Measurements from ENCODE around the gene MACF1. TPM values are rescaled to one million over a fixed set of nuclear protein-coding genes. Genes with fewer than 3 reads are reported as not detected.
A peak's percentile ranks its signal among the peaks of the same experiment; 100 is the strongest.

Gene MACF1
- total and polyA plus RNA-seq, 2 of the 13 experiments (the other 11 are each of a cell fraction or from before 2014, with no cell fraction given), result 36.7 to 65.4 TPM

DNA sequence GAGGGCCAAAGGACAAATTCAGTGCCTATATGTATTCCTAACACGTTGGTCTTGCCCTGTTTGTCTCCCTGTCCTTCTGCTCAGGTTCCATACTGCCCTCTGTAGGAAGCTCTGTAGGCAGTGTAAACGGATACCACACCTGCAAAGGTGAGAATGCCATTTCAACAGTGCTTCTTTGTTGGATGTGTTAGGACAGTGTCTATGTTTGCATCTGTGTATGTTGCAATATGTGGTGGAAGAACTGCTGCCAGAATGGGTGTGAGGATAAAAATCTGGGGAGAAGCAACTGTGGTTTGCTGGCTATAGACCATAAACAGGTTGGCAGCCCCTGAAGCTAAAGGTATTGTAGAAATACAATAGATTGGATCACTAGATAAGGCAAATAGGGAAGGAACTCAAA is 173.9 kb downstream of the MACF1 start (continued):
- TF ChIP-seq DPF2 (CRISPR knock-in tag; IDR thresholded peaks at IDR 0.05; ENCODE audit: borderline replicate concordance, low read depth) (0 out of 2 replicates have a peak, but pooled peaks have one; percentile 19), ZNF678 (CRISPR knock-in tag; IDR thresholded peaks at IDR 0.05) (no peak), HMGA1 (CRISPR knock-in tag; conservative IDR thresholded peaks at IDR 0.05) (no peak), ZSCAN29 (CRISPR knock-in tag; conservative IDR thresholded peaks at IDR 0.05) (peak; percentile 63; the same call in 1 of the 2 replicates), TCF7 (IDR thresholded peaks at IDR 0.05; ENCODE audit: low read depth) (no peak), FOXK1 (CRISPR knock-in tag; IDR thresholded peaks at IDR 0.05; ENCODE audit: borderline replicate concordance, low read depth) (no peak), SALL2 (CRISPR knock-in tag; IDR thresholded peaks at IDR 0.05) (0 out of 2 replicates have a peak, but pooled peaks have one; percentile 49), SOX6 (IDR thresholded peaks at IDR 0.05) (no peak), SOX6 (CRISPR knock-in tag; IDR thresholded peaks at IDR 0.05) (peak; percentile 77), TSC22D2 (CRISPR knock-in tag; IDR thresholded peaks at IDR 0.05; ENCODE audit: borderline replicate concordance) (0 out of 2 replicates have a peak, but pooled peaks have one; percentile 62), LCORL (IDR thresholded peaks at IDR 0.05) (no peak), LCORL (CRISPR knock-in tag; IDR thresholded peaks at IDR 0.05) (0 out of 2 replicates have a peak, but pooled peaks have one; percentile 19), ZNF232 (CRISPR knock-in tag; IDR thresholded peaks at IDR 0.05; ENCODE audit: borderline replicate concordance) (no peak), KDM5A (IDR thresholded peaks at IDR 0.05; ENCODE audit: borderline replicate concordance, low read length) (no peak), ZNF33B (CRISPR knock-in tag; IDR thresholded peaks at IDR 0.05) (no peak)
- TF ChIP-seq, protein P1, sequence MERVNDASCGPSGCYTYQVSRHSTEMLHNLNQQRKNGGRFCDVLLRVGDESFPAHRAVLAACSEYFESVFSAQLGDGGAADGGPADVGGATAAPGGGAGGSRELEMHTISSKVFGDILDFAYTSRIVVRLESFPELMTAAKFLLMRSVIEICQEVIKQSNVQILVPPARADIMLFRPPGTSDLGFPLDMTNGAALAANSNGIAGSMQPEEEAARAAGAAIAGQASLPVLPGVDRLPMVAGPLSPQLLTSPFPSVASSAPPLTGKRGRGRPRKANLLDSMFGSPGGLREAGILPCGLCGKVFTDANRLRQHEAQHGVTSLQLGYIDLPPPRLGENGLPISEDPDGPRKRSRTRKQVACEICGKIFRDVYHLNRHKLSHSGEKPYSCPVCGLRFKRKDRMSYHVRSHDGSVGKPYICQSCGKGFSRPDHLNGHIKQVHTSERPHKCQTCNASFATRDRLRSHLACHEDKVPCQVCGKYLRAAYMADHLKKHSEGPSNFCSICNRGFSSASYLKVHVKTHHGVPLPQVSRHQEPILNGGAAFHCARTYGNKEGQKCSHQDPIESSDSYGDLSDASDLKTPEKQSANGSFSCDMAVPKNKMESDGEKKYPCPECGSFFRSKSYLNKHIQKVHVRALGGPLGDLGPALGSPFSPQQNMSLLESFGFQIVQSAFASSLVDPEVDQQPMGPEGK (CRISPR knock-in tag; IDR thresholded peaks at IDR 0.05), result 0 out of 2 replicates have a peak, but pooled peaks have one; percentile 26
- TF ChIP-seq, protein P2, sequence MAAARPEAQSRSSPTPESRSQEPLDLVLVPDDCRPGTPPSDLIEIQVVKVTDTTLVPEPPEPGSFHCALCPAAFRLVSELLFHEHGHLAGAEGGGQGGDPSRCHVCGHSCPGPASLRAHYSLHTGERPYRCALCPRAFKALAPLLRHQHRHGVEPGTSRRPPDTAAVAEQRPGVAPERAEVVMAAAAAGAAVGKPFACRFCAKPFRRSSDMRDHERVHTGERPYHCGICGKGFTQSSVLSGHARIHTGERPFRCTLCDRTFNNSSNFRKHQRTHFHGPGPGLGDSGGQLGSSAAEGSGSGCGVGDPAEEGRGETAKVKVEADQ (CRISPR knock-in tag; IDR thresholded peaks at IDR 0.05; ENCODE audit: borderline replicate concordance), result no peak
- TF ChIP-seq, protein P3, sequence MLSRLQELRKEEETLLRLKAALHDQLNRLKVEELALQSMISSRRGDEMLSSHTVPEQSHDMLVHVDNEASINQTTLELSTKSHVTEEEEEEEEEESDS (CRISPR knock-in tag; IDR thresholded peaks at IDR 0.05; ENCODE audit: borderline replicate concordance), result no peak
- TF ChIP-seq, protein P4, sequence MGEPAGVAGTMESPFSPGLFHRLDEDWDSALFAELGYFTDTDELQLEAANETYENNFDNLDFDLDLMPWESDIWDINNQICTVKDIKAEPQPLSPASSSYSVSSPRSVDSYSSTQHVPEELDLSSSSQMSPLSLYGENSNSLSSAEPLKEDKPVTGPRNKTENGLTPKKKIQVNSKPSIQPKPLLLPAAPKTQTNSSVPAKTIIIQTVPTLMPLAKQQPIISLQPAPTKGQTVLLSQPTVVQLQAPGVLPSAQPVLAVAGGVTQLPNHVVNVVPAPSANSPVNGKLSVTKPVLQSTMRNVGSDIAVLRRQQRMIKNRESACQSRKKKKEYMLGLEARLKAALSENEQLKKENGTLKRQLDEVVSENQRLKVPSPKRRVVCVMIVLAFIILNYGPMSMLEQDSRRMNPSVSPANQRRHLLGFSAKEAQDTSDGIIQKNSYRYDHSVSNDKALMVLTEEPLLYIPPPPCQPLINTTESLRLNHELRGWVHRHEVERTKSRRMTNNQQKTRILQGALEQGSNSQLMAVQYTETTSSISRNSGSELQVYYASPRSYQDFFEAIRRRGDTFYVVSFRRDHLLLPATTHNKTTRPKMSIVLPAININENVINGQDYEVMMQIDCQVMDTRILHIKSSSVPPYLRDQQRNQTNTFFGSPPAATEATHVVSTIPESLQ (CRISPR knock-in tag; conservative IDR thresholded peaks at IDR 0.05), result no peak
- TF ChIP-seq, protein P5, sequence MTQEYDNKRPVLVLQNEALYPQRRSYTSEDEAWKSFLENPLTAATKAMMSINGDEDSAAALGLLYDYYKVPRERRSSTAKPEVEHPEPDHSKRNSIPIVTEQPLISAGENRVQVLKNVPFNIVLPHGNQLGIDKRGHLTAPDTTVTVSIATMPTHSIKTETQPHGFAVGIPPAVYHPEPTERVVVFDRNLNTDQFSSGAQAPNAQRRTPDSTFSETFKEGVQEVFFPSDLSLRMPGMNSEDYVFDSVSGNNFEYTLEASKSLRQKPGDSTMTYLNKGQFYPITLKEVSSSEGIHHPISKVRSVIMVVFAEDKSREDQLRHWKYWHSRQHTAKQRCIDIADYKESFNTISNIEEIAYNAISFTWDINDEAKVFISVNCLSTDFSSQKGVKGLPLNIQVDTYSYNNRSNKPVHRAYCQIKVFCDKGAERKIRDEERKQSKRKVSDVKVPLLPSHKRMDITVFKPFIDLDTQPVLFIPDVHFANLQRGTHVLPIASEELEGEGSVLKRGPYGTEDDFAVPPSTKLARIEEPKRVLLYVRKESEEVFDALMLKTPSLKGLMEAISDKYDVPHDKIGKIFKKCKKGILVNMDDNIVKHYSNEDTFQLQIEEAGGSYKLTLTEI (CRISPR knock-in tag; conservative IDR thresholded peaks at IDR 0.05), result no peak
- TF ChIP-seq, protein P6, sequence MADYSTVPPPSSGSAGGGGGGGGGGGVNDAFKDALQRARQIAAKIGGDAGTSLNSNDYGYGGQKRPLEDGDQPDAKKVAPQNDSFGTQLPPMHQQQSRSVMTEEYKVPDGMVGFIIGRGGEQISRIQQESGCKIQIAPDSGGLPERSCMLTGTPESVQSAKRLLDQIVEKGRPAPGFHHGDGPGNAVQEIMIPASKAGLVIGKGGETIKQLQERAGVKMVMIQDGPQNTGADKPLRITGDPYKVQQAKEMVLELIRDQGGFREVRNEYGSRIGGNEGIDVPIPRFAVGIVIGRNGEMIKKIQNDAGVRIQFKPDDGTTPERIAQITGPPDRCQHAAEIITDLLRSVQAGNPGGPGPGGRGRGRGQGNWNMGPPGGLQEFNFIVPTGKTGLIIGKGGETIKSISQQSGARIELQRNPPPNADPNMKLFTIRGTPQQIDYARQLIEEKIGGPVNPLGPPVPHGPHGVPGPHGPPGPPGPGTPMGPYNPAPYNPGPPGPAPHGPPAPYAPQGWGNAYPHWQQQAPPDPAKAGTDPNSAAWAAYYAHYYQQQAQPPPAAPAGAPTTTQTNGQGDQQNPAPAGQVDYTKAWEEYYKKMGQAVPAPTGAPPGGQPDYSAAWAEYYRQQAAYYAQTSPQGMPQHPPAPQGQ (CRISPR knock-in tag; IDR thresholded peaks at IDR 0.05; ENCODE audit: borderline replicate concordance), result no peak

Measured in HepG2 (cell line).